HG03025 (cell line): ENCODE results near the gene CCDC60.

Experiments used
- ATAC-seq: cut with Tn5 transposase; IDR thresholded peaks from one replicate; pipeline ENCODE4 v1.9.1; 2021; ENCODE audit warnings: mild to moderate bottlenecking, moderate library complexity; ENCODE audit not compliant: unreplicated experiment, low FRiP score

Gene CCDC60, protein sequence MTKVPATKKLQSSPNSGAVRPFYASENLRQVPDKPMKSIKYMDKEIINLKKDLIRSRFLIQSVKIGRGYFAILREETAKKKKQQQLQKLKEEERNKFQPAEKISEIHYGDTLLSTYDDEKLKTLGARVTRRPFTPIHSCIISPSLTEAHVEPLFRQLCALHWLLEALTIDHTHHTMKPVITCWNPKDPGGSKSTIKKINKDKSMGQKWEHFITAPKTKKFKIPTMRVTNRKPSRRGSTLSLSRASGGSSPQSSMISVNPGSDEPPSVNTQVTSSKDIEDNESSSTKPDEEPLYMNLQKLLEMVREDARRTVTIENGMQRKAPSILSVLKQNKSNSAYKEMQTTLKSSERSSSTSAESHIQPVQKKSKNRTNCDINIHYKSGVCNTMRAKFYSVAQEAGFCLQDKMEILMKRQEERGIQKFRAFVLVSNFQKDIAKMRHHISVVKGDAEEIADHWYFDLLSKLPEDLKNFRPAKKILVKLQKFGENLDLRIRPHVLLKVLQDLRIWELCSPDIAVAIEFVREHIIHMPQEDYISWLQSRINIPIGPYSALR

DNA sequence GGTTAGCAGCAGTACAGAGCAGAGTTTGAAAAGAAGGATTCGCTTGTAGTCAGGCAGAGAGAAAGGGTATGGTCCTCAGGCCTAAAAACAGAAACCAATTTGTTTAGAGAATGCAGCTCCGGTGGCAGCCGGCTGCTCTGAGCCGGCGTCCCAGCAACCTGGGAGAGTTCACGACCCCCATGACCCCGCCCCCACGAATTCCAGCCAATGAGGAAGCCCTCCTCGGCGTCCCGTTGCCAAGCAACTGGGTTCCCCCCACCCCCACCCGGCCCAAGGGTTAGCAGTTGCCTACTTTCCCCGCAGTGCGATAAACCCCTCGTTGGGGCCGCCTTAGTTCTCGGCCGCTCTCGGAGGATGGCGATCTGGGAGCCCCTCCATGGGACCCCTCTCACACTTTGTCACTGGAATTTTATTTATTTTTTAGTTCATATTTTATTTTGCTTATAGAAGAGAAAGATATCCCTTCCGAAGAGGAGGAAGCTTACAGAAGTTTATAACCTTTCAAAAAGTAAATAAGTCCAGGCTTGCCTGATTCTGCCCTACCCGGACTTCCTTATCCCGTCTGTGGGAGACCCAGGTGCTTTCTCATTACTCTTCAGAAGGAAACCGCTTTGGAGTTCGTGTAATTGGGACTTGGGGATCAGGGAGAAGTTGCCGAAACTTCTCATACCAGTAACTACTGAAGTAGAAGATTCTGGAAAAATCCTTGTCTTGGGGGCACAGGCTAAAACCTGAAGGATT is at the start of gene CCDC60:
TSS of gene CCDC60 (plus strand) at position 300 of the 741 bp plus-strand sequence. CDS start 448 bp downstream, outside the sequence.
- no peak for ATAC-seq

DNA sequence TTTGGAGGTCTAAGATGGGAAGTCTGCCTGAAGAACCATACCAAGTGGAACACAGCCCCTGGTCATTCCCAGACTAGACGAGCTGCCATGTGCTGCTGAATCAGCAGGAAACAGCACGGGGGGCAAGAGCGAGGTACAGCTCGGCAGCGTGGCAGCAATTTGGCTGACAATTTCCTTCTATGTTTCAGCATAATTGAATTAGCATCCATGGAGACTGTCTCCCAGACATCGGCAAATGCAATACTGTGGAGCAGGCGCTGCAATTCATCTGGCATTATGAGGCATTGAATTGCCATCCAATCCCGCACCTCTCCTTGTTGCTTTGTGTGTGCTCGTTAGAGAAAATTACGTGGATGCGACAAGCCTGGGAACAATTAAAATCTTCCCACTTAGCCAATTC is 46.0 kb upstream of the CCDC60 start:
- ATAC-seq, result no peak

DNA sequence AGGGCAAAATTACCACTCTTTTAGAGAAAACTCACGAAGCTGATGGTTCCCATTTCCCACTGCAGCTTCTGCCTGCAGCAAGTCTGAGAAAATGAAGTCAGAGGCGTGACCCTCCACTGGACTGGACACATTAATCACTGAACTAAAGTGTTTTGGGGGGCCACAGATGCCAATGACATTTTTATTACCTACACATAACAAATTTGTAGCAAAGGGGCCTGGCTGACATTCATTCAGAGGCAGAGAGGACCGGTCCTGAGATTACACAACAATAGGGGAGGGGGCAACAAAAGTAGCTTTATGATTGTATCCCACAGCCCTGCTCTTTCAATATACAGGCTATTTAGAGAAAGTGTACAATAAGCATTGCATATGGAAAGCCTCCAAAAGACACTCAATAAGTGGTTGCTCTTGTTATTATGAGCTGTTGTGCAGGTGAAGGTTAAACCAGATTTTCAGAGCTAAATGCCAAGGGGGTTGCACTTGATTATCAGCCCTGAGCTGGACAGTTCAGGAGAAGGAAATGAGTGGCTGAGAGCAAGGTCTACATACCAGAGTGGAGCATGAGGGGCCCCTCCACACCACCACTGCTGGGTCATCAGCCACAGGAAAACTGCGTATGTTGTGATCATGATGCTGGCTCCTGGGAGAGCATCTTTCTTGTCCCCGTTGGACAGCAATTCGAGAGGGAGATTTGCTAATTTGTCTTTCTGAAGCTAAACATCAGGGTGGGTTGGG is 41.5 kb upstream of the CCDC60 start:
- ATAC-seq, result no peak

DNA sequence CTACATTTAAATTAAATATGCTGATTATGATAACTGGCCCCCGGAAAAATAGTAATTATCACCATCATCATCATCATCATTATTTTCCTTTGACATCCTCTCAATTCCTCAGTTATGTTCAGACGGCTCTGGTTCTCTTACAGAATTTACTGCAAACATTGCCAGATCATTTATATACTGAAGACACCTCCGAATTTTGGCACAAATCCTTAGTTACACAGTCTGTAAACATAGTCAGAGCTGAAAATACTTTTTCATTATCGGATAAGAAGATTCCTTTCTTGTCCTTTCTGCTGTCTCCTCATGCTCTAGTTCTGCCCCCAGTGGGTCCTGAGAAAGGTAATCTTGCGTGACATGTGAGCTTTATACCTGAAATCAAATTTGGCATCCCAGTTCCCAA is 40.3 kb upstream of the CCDC60 start:
- no peak for ATAC-seq

DNA sequence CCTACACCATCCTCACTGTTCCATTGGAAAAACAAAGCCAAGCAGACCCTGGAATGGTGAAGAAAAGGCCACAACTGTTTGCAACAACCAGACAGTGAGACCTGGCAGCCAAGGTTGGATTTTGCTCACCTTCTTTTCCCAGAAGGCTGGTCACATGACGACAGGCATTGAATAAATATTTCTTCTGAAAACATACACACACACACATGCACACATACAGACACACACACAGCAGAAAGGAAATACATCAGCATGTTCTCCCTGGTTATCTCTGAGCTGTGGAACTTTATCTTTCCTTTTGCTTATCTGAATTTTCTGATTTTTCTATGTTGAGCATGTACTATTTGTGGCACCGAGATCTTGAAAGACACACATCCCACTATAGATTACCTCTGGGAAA is 38.0 kb upstream of the CCDC60 start:
- no peak for ATAC-seq

DNA sequence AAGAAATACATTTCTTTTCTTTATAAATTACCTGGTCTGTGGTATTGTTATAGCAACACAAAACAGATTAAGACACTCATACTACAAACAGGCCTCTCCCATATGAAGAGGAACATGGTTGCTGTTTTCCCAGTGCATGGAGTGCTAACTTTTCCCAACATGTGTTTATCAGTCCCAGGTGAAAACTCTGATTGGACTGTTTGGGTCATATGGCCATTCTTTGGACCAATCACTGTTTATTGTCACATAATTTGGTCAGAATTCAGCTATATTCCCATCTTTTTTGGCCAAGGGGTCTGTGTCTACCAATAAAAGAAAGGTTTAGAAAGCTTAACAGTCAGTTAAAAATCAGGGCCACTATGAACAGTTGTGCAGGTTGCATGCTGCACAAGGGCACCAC is 35.4 kb upstream of the CCDC60 start:
- ATAC-seq, result no peak

DNA sequence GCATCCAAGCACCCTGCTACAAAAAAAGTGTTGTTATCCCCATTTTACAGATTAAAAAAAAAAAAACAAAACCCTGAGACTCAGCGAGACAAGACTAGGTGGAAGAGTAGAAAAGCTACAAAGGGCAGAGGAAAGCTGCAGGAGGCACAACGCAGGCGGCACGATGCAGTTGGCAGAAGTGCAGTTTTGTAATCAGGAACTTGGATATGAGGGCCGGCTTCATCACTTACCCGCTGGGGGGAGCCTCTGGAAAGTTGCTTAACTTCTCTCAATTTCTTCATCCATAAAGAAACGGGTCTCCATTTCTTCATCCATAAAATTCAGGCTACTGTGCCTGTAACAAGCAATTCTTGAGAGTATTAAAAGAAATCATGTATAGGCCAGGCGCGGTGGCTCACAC is 33.1 kb upstream of the CCDC60 start:
- ATAC-seq, result no peak

DNA sequence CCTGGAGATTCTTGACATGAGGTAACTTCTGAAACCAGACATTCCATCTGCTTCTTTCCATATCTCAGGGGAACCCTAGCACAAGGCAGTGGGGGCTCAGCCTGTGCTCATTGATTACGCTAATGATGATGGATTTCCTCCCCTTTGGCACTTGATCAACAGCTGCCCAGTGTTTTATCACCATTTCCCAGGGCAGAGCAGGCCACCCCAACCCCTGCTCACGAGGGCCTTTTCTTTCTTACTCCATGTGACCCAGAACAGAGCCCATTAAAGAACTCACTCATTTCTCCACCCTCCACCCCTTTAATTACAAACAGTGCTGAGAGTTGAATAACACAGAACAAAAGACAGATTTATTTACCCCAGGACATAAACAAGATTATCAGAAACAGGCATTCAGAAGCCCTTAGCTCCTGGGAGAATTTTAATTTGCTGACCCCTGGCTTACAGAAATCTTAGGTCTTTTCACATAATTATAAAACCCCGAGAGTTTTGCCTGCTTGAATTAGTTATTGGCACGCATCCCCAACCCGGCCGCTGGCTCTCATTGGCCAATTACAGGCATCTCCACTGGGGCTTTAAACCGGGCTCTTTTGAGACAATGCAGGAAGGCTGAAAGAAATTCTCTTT is 32.0 kb upstream of the CCDC60 start:
- no peak for ATAC-seq

DNA sequence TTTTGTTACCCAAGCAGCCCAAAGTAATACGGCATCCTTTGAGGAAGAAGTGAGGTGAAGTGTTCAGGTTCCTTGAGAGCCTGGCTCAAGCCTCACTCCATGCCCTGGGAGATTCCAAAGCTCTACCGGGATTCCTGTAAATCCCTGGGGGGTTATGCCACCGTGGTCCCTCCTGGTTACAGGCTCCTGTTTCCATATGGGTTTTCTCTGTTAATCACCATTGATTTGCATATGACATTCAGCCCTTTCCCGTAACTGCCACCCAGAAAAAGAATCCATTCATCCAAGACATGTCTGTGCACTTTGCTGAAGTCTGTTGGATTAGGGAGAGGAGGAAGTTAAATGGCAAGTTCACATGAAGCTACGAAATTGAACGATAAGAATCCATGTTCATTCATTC is 27.9 kb upstream of the CCDC60 start:
- ATAC-seq, result no peak

DNA sequence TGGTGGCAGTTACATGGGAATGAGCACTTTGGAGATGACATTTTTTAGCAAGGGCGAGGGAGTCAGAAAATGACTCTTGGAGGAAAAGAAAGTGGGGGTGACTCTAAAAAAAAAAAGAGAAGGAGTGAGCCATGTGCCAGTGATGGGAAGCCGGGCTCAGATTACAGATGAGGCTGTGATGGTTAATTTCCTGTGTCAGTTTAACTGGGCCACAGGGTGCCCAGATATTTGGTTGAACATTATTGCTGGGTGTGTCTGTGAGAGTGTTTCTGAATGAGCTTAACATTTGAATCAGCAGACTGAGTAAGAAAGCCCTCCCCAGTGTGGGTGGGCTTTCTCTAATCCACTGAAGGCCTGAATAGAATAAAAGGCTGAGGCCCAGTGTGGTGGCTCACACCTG is 26.8 kb upstream of the CCDC60 start:
- no peak for ATAC-seq

DNA sequence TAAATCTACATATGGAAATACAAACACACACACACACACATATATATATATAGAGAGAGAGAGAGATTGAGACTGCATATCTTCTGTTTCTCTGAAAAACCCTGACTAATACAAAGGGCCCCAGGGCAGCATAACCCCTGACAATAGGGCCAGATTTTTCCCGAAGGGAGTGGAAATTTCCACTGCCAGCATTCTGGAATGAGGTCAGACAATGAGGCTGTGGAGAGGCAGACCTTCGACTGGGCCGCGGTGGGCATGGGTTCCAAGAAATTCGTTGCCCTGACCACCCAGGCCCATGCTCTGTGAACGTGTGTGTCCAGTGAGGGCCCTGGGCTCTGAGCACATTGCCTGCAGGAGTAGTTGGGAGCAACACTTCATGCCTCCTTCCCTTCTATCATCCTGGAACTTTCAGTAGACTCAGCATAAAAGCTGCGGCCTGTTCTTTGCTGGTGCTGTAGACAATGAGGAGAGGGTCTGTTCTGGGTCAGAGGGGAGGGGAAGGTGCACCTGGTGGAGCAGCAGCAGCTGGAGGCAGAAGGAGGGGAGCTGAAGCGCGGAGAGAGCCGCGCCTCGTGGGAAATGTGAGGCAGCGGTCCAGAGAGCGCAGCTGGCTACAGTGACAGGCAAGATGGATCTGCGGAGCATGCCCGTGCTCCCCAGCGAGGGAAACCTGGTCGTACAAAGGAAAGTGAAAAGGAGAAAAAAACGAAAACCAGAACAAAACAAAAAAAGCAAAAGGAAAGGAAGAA is 25.6 kb upstream of the CCDC60 start:
- ATAC-seq, result no peak

DNA sequence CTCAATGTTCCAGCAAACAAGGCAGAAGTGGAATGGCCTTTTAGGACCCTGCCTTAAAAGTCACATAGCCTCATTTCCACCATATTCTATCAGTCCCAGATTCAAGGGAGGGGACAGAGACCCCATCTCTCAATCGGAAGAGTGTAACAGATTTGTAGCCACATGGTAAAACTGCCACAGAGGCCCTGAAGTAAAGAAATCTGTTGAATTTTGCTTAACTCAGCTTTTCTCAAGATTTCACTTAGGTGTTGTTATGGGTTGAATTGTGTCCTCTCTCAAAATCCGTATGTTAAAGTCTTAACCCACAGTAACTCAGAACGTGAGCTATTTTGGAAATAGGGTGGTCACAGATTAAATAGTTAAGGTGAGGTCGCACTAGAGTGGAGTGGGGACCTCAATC is 22.7 kb upstream of the CCDC60 start:
- no peak for ATAC-seq

DNA sequence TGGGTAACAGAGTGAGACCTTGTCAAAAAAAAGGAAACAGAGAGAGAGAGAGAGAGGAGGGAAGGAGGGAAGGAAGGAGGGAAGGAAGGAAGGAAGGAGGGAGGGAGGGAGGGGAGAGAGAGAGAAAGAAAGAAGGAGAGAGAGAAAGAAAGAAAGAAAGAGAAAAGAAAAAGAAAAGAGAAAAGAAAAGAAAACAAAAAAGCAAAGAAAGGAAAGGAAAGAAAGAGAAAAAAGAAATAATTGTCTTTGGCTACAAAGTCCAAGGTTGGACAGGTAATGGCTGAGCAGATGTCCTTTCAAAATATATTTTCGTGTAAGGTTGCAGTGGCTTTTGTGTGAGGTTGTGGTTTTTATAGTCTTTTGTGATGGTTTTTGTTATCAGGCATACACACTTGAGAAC is 21.6 kb upstream of the CCDC60 start:
- ATAC-seq, result no peak

DNA sequence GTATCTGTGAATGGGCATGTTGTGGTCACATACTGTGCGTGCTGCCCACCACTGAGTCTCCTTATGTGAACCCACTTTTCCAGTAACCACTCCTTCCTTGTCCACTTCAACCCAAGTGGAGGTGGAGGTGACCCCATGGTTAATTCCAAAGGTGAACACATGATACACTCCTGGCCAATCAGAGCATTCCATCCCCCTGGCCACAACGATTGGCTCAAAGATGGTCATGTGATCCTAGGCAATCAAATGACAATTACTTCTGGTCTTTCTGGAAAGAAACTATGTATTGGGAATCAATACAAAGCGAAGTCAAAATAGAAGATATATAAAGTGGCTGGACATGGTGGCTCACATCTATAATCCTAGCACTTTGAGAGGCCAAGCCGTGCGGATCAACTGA is 20.2 kb upstream of the CCDC60 start:
- no peak for ATAC-seq

DNA sequence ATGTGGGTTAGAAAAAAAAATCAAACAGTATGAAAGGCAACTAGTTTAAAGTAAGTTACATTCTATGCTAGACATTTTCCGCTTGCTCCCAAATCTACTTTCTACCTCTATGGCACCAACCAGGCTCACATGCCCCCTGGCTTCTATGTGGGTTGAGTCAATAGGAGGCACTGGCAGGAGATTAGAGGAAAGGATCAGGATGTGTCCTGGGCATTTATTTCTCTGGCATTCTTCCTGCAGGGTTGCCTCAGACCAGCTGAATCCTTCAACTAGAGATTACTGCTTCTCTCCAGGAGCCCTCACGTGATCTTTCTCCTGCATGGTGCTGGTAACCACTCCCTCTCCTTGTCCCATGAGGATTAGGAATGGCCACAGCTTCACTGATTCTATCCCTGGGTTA is 14.9 kb upstream of the CCDC60 start:
- ATAC-seq, result no peak

DNA sequence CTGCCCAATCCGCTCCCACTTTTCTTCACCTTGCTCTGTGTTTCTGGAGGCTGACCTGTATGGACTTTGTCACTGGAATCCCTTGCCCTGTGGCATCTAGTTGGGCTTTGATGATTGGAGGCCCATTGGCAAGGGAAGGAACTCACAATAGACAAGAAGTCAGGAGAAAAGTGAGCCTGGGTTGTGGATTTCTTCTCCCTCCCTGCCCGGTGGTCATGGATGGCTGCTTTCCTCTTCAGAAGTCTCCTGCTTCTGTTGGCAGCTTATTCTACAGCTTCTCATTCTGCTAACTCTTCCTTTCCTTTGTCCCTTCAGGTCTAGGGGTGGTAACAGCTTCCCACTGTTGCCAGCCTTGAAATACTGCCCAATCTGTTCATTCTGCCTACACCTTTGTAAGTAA is 13.9 kb upstream of the CCDC60 start:
- ATAC-seq, result no peak

DNA sequence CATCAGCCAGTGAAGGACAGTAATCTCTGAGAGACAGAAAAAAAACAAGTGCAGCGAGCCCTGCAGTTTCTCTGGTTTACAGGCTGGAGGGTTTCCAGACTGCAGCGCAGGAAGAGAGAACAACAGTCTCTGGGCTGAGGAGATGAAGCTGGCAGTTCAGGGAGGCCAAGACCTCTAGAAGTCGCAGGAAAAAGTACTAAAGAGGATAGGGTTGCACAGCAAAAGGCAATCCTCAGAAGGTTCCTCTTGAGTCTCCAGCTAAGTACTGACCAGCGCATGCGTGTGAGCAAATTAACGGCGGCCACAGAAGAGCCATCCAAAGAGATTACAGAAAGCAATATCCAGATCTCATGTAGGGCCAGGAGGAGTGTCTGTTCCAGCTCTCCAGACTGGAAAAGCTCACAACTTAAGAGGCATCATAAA is 12.2 kb upstream of the CCDC60 start:
- no peak for ATAC-seq

DNA sequence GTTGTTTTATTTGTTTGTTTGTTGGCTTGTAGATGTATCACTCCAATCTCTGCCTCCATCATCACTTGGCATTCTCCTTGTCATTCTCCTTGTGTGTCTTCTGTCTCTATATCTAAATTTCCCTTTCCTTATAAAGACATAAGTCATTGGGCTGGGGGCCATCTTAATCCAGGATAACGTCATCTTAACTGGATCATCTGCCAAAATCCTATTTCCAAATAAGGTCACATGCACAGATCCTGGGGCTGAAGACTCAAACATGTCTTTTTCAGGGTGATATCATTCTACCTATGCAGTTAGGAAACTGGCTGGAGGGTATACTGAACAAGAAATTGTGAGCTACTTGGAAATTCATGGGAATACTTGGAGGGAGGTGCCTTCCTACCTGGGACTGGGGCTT is 8.7 kb upstream of the CCDC60 start:
- ATAC-seq, result no peak

DNA sequence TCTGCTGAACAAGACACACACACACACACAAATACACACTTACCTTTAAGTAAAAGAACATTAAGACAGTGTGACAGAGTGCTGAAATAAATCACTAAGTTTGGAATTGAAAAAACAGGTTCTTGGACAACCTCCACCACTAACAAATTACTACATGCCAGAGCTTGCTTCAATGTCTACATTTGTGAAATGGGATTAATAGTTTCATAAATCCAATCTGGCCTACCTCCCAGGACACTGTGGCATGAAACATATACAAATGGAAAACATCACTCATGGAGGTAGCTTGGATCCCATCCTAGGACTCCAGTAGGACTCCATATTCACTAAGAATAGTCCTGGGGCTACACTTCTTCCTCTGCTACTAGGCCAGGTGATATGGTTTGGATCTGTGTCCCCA is 8.2 kb upstream of the CCDC60 start:
- ATAC-seq, result no peak

DNA sequence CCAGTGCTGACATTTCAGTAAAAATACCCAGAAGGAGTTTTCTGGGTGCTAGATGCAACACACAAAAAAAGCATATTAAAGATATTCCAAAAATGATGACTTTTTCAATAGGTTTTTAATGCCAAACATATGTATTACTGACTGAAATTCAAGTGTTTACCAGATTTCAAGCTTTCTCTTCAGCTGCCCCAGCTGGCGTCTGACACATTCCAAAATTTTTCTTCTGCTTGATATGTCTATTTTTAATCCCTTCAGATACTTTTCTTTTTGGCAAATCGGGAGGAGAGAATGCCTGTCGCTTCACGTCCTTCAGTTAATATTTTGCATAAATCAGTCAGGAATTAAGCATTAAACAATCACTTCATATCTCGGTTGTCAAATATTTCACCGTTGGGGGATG is 7.1 kb upstream of the CCDC60 start:
- no peak for ATAC-seq
